CD14-positive monocyte (primary cell): Measurements from ENCODE around the gene ZNF844. TPM values are rescaled to one million over a fixed set of nuclear protein-coding genes. Genes with fewer than 3 reads are reported as not detected.

ENCODE experiments used
- DNase-seq, 3 donors: peaks; one replicate each; pipeline ENCODE4 v3.0.0-alpha.2; 2011 to 2022
- H2AFZ ChIP-seq: 2 replicates; pipeline ENCODE4 v1.6.0; 2012; ENCODE audit warnings: mild to moderate bottlenecking, low read depth, low read length, inconsistent platforms; ENCODE audit not compliant: insufficient read depth, poor library complexity, severe bottlenecking
- H3K27ac ChIP-seq, 2 donors: 1 replicate in 1 of 2; 2 replicates in 1 of 2; pipeline ENCODE4 v1.5.1; 2012 to 2013; ENCODE audit warnings: low read length in 2 of 2, control low read depth in 1 of 2, inconsistent platforms in 1 of 2, low read depth in 1 of 2, mild to moderate bottlenecking in 1 of 2
- H3K27me3 ChIP-seq, 2 donors: one replicate each; pipeline versions ENCODE4 v1.6.0 to v1.6.1; 2011 to 2013; ENCODE audit warnings: low read length in 2 of 2; ENCODE audit not compliant: control insufficient read depth in 2 of 2, insufficient read depth in 2 of 2
- H3K36me3 ChIP-seq, 2 donors: replicated peaks in 1 of 2; 1 replicate in 1 of 2; 2 replicates in 1 of 2; pipeline versions ENCODE4 v1.5.1 to v1.6.1; 2012 to 2013; ENCODE audit warnings: low read length in 2 of 2, control low read depth in 1 of 2, inconsistent platforms in 1 of 2, mild to moderate bottlenecking in 1 of 2; ENCODE audit not compliant: insufficient read depth in 2 of 2, control insufficient read depth in 1 of 2
- H3K4me1 ChIP-seq, 2 donors: 1 replicate in 1 of 2; 2 replicates in 1 of 2; pipeline versions ENCODE4 v1.5.1 to v1.6.1; 2012 to 2013; ENCODE audit warnings: low read length in 2 of 2, control low read depth in 1 of 2, inconsistent platforms in 1 of 2, mild to moderate bottlenecking in 1 of 2, moderate library complexity in 1 of 2; ENCODE audit not compliant: insufficient read depth in 2 of 2, control insufficient read depth in 1 of 2
- H3K4me2 ChIP-seq: replicated peaks from 2 replicates; pipeline ENCODE3; 2012; ENCODE audit warnings: low read length, moderate library complexity, mild to moderate bottlenecking; ENCODE audit not compliant: poor library complexity, severe bottlenecking; ENCODE audit errors: extremely low read depth
- H3K4me3 ChIP-seq, 3 experiments: fragments of 200-600 bp in 1 of 3; sonication (generic) in 1 of 3; replicated peaks in 1 of 3; 1 replicate in 2 of 3; 2 replicates in 1 of 3; pipeline ENCODE4 v1.5.1; 2011 to 2013; ENCODE audit warnings: low read length in 3 of 3, mild to moderate bottlenecking in 3 of 3, control low read depth in 2 of 3, low read depth in 2 of 3, inconsistent platforms in 1 of 3, moderate library complexity in 1 of 3
- H3K79me2 ChIP-seq: 2 replicates; pipeline ENCODE4 v1.6.0; 2012; ENCODE audit warnings: mild to moderate bottlenecking, control low read depth, inconsistent platforms, low read length, moderate library complexity; ENCODE audit not compliant: insufficient read depth
- H3K9ac ChIP-seq: 2 replicates; pipeline ENCODE4 v1.6.0; 2017; ENCODE audit warnings: low read length, mild to moderate bottlenecking; ENCODE audit not compliant: insufficient read depth, poor library complexity, severe bottlenecking
- H3K9me3 ChIP-seq, 2 donors: replicated peaks in 1 of 2; 1 replicate in 1 of 2; 2 replicates in 1 of 2; pipeline versions ENCODE4 v1.5.1 to v1.6.1; 2012 to 2013; ENCODE audit warnings: low read length in 2 of 2, control low read depth in 1 of 2; ENCODE audit not compliant: control insufficient read depth in 1 of 2, insufficient read depth in 1 of 2
- H4K20me1 ChIP-seq: 2 replicates; pipeline ENCODE4 v1.6.0; 2012; ENCODE audit warnings: mild to moderate bottlenecking, low read length, control low read depth, moderate library complexity; ENCODE audit not compliant: insufficient read depth
- H3K27ac Mint-ChIP-seq, 7 donors: one replicate each; pipeline ENCODE4 v1.8.0; 2020; ENCODE audit warnings: mild to moderate bottlenecking in 7 of 7, mixed read lengths in 7 of 7, moderate library complexity in 6 of 7, inconsistent platforms in 2 of 7
- H3K27me3 Mint-ChIP-seq, 3 donors: one replicate each; pipeline ENCODE4 v1.8.0; 2021 to 2022; ENCODE audit warnings: low read depth in 3 of 3, mild to moderate bottlenecking in 3 of 3, mixed read lengths in 3 of 3, moderate library complexity in 3 of 3, inconsistent platforms in 1 of 3
- H3K36me3 Mint-ChIP-seq, 2 donors: one replicate each; pipeline ENCODE4 v1.8.0; 2020; ENCODE audit warnings: mixed read lengths in 2 of 2, inconsistent platforms in 1 of 2, mild to moderate bottlenecking in 1 of 2
- H3K4me1 Mint-ChIP-seq: one replicate; pipeline ENCODE4 v1.8.0; 2020; ENCODE audit warnings: mild to moderate bottlenecking, mixed read lengths
- H3K4me3 Mint-ChIP-seq, 2 donors: one replicate each; pipeline ENCODE4 v1.8.0; 2020; ENCODE audit warnings: mild to moderate bottlenecking in 2 of 2, mixed read lengths in 2 of 2, moderate library complexity in 1 of 2
- H3K9me3 Mint-ChIP-seq, 7 donors: one replicate each; pipeline ENCODE4 v1.8.0; 2020 to 2022; ENCODE audit warnings: mixed read lengths in 7 of 7, mild to moderate bottlenecking in 6 of 7, moderate library complexity in 6 of 7, inconsistent platforms in 2 of 7
- CTCF ChIP-seq: fragments of 200-600 bp; IDR thresholded peaks from one replicate; pipeline ENCODE4 v1.8.0; 2022; ENCODE audit warnings: antibody characterized with exemption, mild to moderate bottlenecking
- WGBS: methylation state at CpG from one replicate; pipeline ENCODE4 v1.1.5; 2013; ENCODE audit warnings: missing lambda C conversion rate; ENCODE audit not compliant: insufficient coverage; 5-methylcytosine and 5-hydroxymethylcytosine counted together
- intact Hi-C, 2 donors: fragments of 100-400 bp; cut with micrococcal nuclease; formaldehyde crosslinking; loops; one replicate each; pipeline versions ENCODE4 v1.15.0 to v1.15.1; 2023
- polyA plus RNA-seq, 3 donors: library from polyadenylated mRNA; depleted of rRNA in 1 of 3; unstranded in 2 of 3; stranded (reverse) in 1 of 3; fragments of 300-500 nt in 2 of 3; fragments of >200 nt in 1 of 3; fragmentation: Illumina TruSeq in 2 of 3; gene quantifications; 1 replicate in 2 of 3; 2 replicates in 1 of 3; pipeline ENCODE4 v1.2.3, GENCODE V29; 2012 to 2021

The ZNF844 gene
- polyA plus RNA-seq, 3 donors, result 1.9 to 2.2 (median 2.0) TPM

- peak within 1 kb of the TSS; percentile 93 for H2AFZ ChIP-seq
- H3K36me3 ChIP-seq, result no peaks in the 10 kb centered on the region
- peak within 1 kb of the TSS in 1 of 2 donors; percentile 51 for H3K27ac ChIP-seq
- Mint-ChIP-seq H3K27ac (peak within 1 kb of the TSS in 4 of 7 donors; percentile 16 to 81 (median 65)), H3K9me3 (peaks cover 4 to 35% (median 25%) of the 10 kb centered on the region in 7 donors), H3K4me3 (peak within 1 kb of the TSS; percentile 88 to 94), H3K4me1 (peaks cover 18% of the 10 kb centered on the region), H3K36me3 (peaks cover 3 to 4% of the 10 kb centered on the region in 2 donors), H3K27me3 (peaks cover 0 to 8% (median 5%) of the 10 kb centered on the region in 3 donors)
- peaks cover 11 to 13% of the 10 kb centered on the region in 2 donors for H3K4me1 ChIP-seq
- under 1% methylated on average over 61 of the region's 68 CpGs for WGBS
- peaks cover 2 to 17% of the 10 kb centered on the region in 2 donors for H3K9me3 ChIP-seq
- intact Hi-C loops, result loop anchor here in 1 of 2 donors (2.0 kb wide), 1 partner anchor 71 kb away; the partner anchor contains the start of gene ZNF763
- H4K20me1 ChIP-seq, result no peaks in the 10 kb centered on the region
- H3K9ac ChIP-seq, result peak within 1 kb of the TSS; percentile 67
- H3K79me2 ChIP-seq, result no peaks in the 10 kb centered on the region
- H3K27me3 ChIP-seq, result peaks cover 0 to 4% of the 10 kb centered on the region in 2 donors
- TF ChIP-seq CTCF, result no peak
- peak within 1 kb of the TSS; percentile 58 to 86 (median 61) for H3K4me3 ChIP-seq
- peak within 1 kb of the TSS; percentile 82 for H3K4me2 ChIP-seq
- DNase-seq, result peak; percentile 56 to 72 (median 56)
Observed at GRCh38 chr19:12035220-12036172, 29.0 kb upstream of the ZNF844 start, which contains the start of gene ZNF433. TSS of gene ZNF433 (minus strand) at chr19:12035679. CDS start at chr19:12035539, 140 bp downstream.

GRCh38 chr19:12042893-12043292 is 21.6 kb upstream of the ZNF844 start:
- no peak for TF ChIP-seq CTCF
- H2AFZ ChIP-seq, result no peak overlapping the region
- H3K36me3 ChIP-seq, result peaks cover 0 to 17% of the 10 kb centered on the region in 2 donors
- intact Hi-C loops, result no loop called here
- H3K4me1 ChIP-seq, result no peaks in the 10 kb centered on the region
- H3K9me3 ChIP-seq, result peaks cover 60 to 68% of the 10 kb centered on the region in 2 donors
- Mint-ChIP-seq H3K4me1 (no peaks in the 10 kb centered on the region), H3K9me3 (peaks cover 33 to 87% (median 77%) of the 10 kb centered on the region in 7 donors), H3K4me3 (no peak overlapping the region), H3K27me3 (no peaks in the 10 kb centered on the region), H3K36me3 (peaks cover 1 to 7% of the 10 kb centered on the region in 2 donors), H3K27ac (no peak overlapping the region)
- no peak overlapping the region for H3K9ac ChIP-seq
- no peak overlapping the region for H3K4me2 ChIP-seq
- no peak for DNase-seq
- no peaks in the 10 kb centered on the region for H3K27me3 ChIP-seq
- no peak overlapping the region for H3K27ac ChIP-seq
- no peak overlapping the region for H3K4me3 ChIP-seq
- H4K20me1 ChIP-seq, result no peaks in the 10 kb centered on the region
- no peaks in the 10 kb centered on the region for H3K79me2 ChIP-seq
